Hematopoietic multipotent progenitor cell treated with erythropoietin and hydrocortisone succinate and interleukin-3 and kit ligand, for 17 days (in vitro differentiated cells): Measurements from ENCODE around the gene TLCD1.
"Not testable (repeated sequence)": the region's sequence is repeated elsewhere in the genome, so short reads cannot be mapped to it uniquely, and the experiment has no call there.

ENCODE experiments used
- DNase-seq: peaks from one replicate; pipeline ENCODE4 v3.0.0-alpha.2; 2015; ENCODE audit warnings: low spot score

TLCD1 gene

GRCh38 chr17:28728364-28729200 is 2.5 kb upstream of the TLCD1 start, which contains the start of gene NEK8:
Gene NEK8, plus strand, starts transcription at chr17:28728788. Its CDS starts 26 bp downstream, at chr17:28728814.
- peak; percentile 98 for DNase-seq

GRCh38 chr17:28726627-28727491 is 826 bp upstream of the TLCD1 start:
- peak; percentile 94 for DNase-seq

- no peak for DNase-seq
Measured at GRCh38 chr17:28725660-28726225, 290 bp downstream of the TLCD1 start.

GRCh38 chr17:28725166-28725659 is 820 bp downstream of the TLCD1 start:
- DNase-seq, result no peak

- DNase-seq, result no peak
Measured at GRCh38 chr17:28724500-28725165, 1.4 kb downstream of the TLCD1 start.

- not testable (repeated sequence) for DNase-seq
Measured at GRCh38 chr17:28723836-28724499, 2.1 kb downstream of the TLCD1 start.

GRCh38 chr17:28723159-28723835 is 2.7 kb downstream of the TLCD1 start:
- DNase-seq, result no peak

GRCh38 chr17:28722417-28723158 is 3.4 kb downstream of the TLCD1 start:
- no peak for DNase-seq

GRCh38 chr17:28720997-28721329 is 5.1 kb downstream of the TLCD1 start:
- DNase-seq, result not testable (repeated sequence)

GRCh38 chr17:28720247-28720996 is 5.6 kb downstream of the TLCD1 start:
- peak; percentile 35 for DNase-seq

GRCh38 chr17:28719021-28719433 is 7.0 kb downstream of the TLCD1 start:
- no peak for DNase-seq

- no peak for DNase-seq
Measured at GRCh38 chr17:28718333-28719020, 7.6 kb downstream of the TLCD1 start.

GRCh38 chr17:28717578-28718332 is 8.3 kb downstream of the TLCD1 start, which contains the start of gene RAB34:
Gene RAB34, minus strand, starts transcription at chr17:28717868. Its CDS starts 602 bp downstream, at chr17:28717266.
- DNase-seq, result no peak

- no peak for DNase-seq
Measured at GRCh38 chr17:28716740-28717577, 9.1 kb downstream of the TLCD1 start.

GRCh38 chr17:28715217-28715616 is 10.8 kb downstream of the TLCD1 start:
- no peak for DNase-seq

GRCh38 chr17:28714281-28714680 is 11.8 kb downstream of the TLCD1 start:
- no peak for DNase-seq
